IMR-90 (cell line): ENCODE results near the gene NTRK2.

ENCODE experiments used
- BHLHE40 ChIP-seq: fragments of 150-350 bp; IDR thresholded peaks from 2 replicates; pipeline ENCODE4 v1.6.1; 2016; ENCODE audit warnings: mild to moderate bottlenecking, low read depth, low read length
- CTCF ChIP-seq: conservative IDR thresholded peaks from 2 replicates; pipeline ENCODE4 v1.5.1; 2012; ENCODE audit warnings: mild to moderate bottlenecking, low read depth, low read length, improper control_type of control experiment
- POLR2A ChIP-seq: IDR thresholded peaks from 2 replicates; pipeline ENCODE4 v1.6.1; 2012; ENCODE audit warnings: mild to moderate bottlenecking, low read depth, low read length
- RFX5 ChIP-seq: IDR thresholded peaks from 2 replicates; pipeline ENCODE4 v1.8.0; 2012; ENCODE audit warnings: low read depth, mild to moderate bottlenecking, low read length, moderate library complexity

GRCh38 chr9:84697509-84698114 lies 28.1 kb downstream of the NTRK2 start:
- TF ChIP-seq CTCF (peak; percentile 49), POLR2A (no peak), RFX5 (no peak), BHLHE40 (no peak)
